K562 (cell line): Measurements from ENCODE around the gene SOCS4. TPM values are rescaled to one million over a fixed set of nuclear protein-coding genes. Genes with fewer than 3 reads are reported as not detected.
A peak's percentile ranks its signal among the peaks of the same experiment; 100 is the strongest.

Source experiments
- DMBX1 ChIP-seq: fragments of 250-450 bp; sonication (Bioruptor Pico); IDR thresholded peaks from 2 replicates; pipeline ENCODE4 v1.8.0; 2022; ENCODE audit warnings: inconsistent platforms, mild to moderate bottlenecking, moderate library complexity, borderline replicate concordance
- EGR1 ChIP-seq: fragments of 450-650 bp; conservative IDR thresholded peaks from 2 replicates; pipeline ENCODE4 v1.6.1; 2017; ENCODE audit warnings: mild to moderate bottlenecking
- ESRRB ChIP-seq: fragments of 250-450 bp; sonication (Bioruptor Pico); IDR thresholded peaks from 2 replicates; pipeline ENCODE4 v1.5.0; 2020; ENCODE audit warnings: mild to moderate bottlenecking, moderate library complexity, borderline replicate concordance
- JUN ChIP-seq, 2 experiments: sonication (generic) in 1 of 2; formaldehyde crosslinking in 1 of 2; IDR thresholded peaks; 2 replicates each; pipeline versions ENCODE4 v1.6.1 to v1.8.0; 2012 to 2022; ENCODE audit warnings: borderline replicate concordance in 2 of 2, mild to moderate bottlenecking in 2 of 2, improper control_type of control experiment in 1 of 2, low read depth in 1 of 2, low read length in 1 of 2, missing genetic modification reagents in 1 of 2
- MEF2D ChIP-seq: conservative IDR thresholded peaks from 2 replicates; pipeline ENCODE4 v1.6.1; 2016; ENCODE audit warnings: low read depth, missing genetic modification characterization, missing compliant biosample characterization
- MYC ChIP-seq, 2 experiments: fragments of 250-450 bp in 1 of 2; sonication (Bioruptor Pico) in 1 of 2; IDR thresholded peaks; 2 replicates each; pipeline versions ENCODE4 v1.5.1 to v1.6.1; 2012 to 2021; ENCODE audit warnings: low read depth in 2 of 2, borderline replicate concordance in 1 of 2, improper control_type of control experiment in 1 of 2, low read length in 1 of 2, mild to moderate bottlenecking in 1 of 2, moderate library complexity in 1 of 2
- POLR2H ChIP-seq: IDR thresholded peaks from 2 replicates; pipeline ENCODE4 v1.6.1; 2016; ENCODE audit warnings: missing genetic modification characterization, low read depth, mild to moderate bottlenecking, control low read depth, missing compliant biosample characterization, moderate library complexity
- TBL1XR1 ChIP-seq, 2 experiments: IDR thresholded peaks; 2 replicates each; pipeline ENCODE4 v1.6.1; 2012; ENCODE audit warnings: improper control_type of control experiment in 2 of 2, low read length in 2 of 2, mild to moderate bottlenecking in 1 of 2
- YY1 ChIP-seq, 3 experiments: IDR thresholded peaks; 2 replicates each; pipeline ENCODE4 v1.6.1; 2011; ENCODE audit warnings: low read length in 2 of 3, mild to moderate bottlenecking in 2 of 3, moderate library complexity in 2 of 3, borderline replicate concordance in 1 of 3, control low read depth in 1 of 3, low read depth in 1 of 3; ENCODE audit not compliant: insufficient read depth in 3 of 3, insufficient replicate concordance in 2 of 3, control insufficient read depth in 1 of 3, insufficient read length in 1 of 3; ENCODE audit errors: extremely low read depth in 1 of 3
- ZBED1 ChIP-seq: IDR thresholded peaks from 2 replicates; pipeline ENCODE4 v1.6.1; 2014
- ZFX ChIP-seq: sonication (generic); formaldehyde crosslinking; IDR thresholded peaks from 2 replicates; pipeline ENCODE4 v1.8.0; 2022; ENCODE audit warnings: mild to moderate bottlenecking, missing genetic modification reagents, moderate library complexity
- polyA plus RNA-seq, 8 experiments: library from polyadenylated mRNA; depleted of rRNA in 4 of 8; stranded (reverse) in 5 of 8; unstranded in 3 of 8; fragments of >200 nt; fragmentation: Nextera tagmentation in 2 of 8; fragmentation: Illumina TruSeq in 1 of 8; extraction: Ambion mirVana in 2 of 8; extraction: Trizol in 1 of 8; gene quantifications; 2 replicates each; pipeline versions ENCODE4 v1.2.1 to v1.2.3, GENCODE V29; 2011 to 2014; ENCODE audit warnings: inconsistent platforms in 1 of 8, missing spikeins in 1 of 8
- total RNA-seq, 7 experiments: library from RNA; depleted of rRNA in 6 of 7; stranded (reverse); fragments of >200 nt in 6 of 7; fragmentation: Illumina TruSeq in 2 of 7; extraction: Trizol in 2 of 7; gene quantifications; 2 replicates each; pipeline versions ENCODE4 v1.2.1 to v1.2.3, GENCODE V29; 2011 to 2021; ENCODE audit warnings: low replicate concordance in 1 of 7
- TF ChIP-seq, protein P1 (sequence below): fragments of 450-650 bp; IDR thresholded peaks from 2 replicates; pipeline ENCODE4 v1.6.1; 2016
- TF ChIP-seq, protein P2 (sequence below): fragments of 250-450 bp; sonication (Bioruptor Pico); IDR thresholded peaks from 2 replicates; pipeline ENCODE4 v1.8.0; 2021; ENCODE audit warnings: mild to moderate bottlenecking, moderate library complexity
- TF ChIP-seq, protein P3 (sequence below), 2 experiments: fragments of 150-350 bp in 1 of 2; IDR thresholded peaks; 2 replicates each; pipeline ENCODE4 v1.6.1; 2012 to 2016; ENCODE audit warnings: low read depth in 2 of 2, low read length in 2 of 2, mild to moderate bottlenecking in 1 of 2, moderate library complexity in 1 of 2
- TF ChIP-seq, protein P4 (sequence below): sonication (generic); IDR thresholded peaks from 2 replicates; pipeline ENCODE4 v1.6.1; 2016
- TF ChIP-seq, protein P5 (sequence below): fragments of 450-650 bp; formaldehyde crosslinking; IDR thresholded peaks from 2 replicates; pipeline ENCODE4 v1.4.0; 2020; ENCODE audit warnings: mild to moderate bottlenecking, mixed read lengths

Gene SOCS4
- total and polyA plus RNA-seq, 9 of the 15 experiments (the other 6 are each of a cell fraction or from before 2014, with no cell fraction given): 2.6 to 12.7 (median 9.7) TPM

DNA sequence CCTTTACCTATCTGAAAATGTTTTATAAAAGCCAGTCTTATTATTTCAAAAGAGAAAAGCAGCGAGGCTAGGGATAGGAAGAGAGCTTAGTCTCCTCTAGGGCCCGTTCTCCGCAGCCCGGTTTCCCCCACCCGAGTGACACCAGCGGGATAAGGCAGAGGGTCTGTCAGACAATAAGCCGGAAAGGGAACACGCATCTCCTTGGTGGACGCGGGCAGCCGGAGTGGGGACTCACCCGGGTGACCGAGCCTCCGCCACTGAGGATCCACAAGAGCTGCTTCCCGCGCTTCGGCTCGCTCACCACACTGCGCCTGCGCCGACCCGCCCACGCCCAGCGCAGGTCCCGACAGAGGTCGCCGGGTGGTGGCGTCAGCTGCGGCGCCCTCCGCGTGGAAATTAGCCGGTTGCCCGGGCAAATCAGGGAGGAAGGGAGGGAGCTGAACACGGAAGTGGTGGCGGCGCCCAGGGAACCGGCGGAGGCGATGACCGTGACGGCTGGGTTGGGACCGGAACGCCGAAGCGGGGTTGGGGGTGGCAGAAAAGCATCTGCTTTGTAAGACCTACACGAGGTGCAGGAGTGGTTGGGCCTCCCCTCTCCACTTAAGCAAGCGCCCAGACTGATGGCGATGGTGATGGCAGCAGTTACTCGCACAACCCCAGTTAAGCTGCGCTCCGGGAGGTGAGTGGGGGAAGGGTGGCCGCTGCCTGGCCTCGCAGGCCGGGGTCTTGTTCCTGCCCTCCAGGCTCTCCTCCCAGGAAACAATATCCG is at the start of gene SOCS4, which contains the start of gene WDHD1 (continued):
- TF ChIP-seq JUN (IDR thresholded peaks at IDR 0.05; ENCODE audit: borderline replicate concordance, low read depth, low read length) (0 out of 2 replicates have a peak, but pooled peaks have one; percentile 19), JUN (CRISPR knock-in tag; IDR thresholded peaks at IDR 0.05; ENCODE audit: borderline replicate concordance) (no peak), ESRRB (CRISPR knock-in tag) (no peak), YY1 (IDR thresholded peaks at IDR 0.05; ENCODE audit: borderline replicate concordance in 1 of 3, control insufficient read depth in 1 of 3, extremely low read depth in 1 of 3, insufficient read depth in 3 of 3, insufficient read length in 1 of 3, insufficient replicate concordance in 2 of 3, low read depth in 1 of 3, low read length in 2 of 3) (peak; percentile 13 to 81 (median 69)), TBL1XR1 (IDR thresholded peaks at IDR 0.05; ENCODE audit: low read length in 2 of 2) (peak in 1 of 2 experiments; percentile 43; a peak in 1 of 4 replicates), EGR1 (peak; percentile 99), MYC (IDR thresholded peaks at IDR 0.05; ENCODE audit: low read depth, low read length) (peak; percentile 93), MYC (CRISPR knock-in tag; IDR thresholded peaks at IDR 0.05; ENCODE audit: borderline replicate concordance, low read depth) (no peak), ZFX (CRISPR knock-in tag) (peak; percentile 60), ZBED1 (no peak), DMBX1 (CRISPR knock-in tag) (no peak), MEF2D (no peak), POLR2H (tag) (peak; percentile 79)
- TF ChIP-seq, protein P1, sequence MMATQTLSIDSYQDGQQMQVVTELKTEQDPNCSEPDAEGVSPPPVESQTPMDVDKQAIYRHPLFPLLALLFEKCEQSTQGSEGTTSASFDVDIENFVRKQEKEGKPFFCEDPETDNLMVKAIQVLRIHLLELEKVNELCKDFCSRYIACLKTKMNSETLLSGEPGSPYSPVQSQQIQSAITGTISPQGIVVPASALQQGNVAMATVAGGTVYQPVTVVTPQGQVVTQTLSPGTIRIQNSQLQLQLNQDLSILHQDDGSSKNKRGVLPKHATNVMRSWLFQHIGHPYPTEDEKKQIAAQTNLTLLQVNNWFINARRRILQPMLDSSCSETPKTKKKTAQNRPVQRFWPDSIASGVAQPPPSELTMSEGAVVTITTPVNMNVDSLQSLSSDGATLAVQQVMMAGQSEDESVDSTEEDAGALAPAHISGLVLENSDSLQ: no peak
- TF ChIP-seq, protein P2, sequence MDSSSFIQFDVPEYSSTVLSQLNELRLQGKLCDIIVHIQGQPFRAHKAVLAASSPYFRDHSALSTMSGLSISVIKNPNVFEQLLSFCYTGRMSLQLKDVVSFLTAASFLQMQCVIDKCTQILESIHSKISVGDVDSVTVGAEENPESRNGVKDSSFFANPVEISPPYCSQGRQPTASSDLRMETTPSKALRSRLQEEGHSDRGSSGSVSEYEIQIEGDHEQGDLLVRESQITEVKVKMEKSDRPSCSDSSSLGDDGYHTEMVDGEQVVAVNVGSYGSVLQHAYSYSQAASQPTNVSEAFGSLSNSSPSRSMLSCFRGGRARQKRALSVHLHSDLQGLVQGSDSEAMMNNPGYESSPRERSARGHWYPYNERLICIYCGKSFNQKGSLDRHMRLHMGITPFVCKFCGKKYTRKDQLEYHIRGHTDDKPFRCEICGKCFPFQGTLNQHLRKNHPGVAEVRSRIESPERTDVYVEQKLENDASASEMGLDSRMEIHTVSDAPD (CRISPR knock-in tag): no peak
- TF ChIP-seq, protein P3, sequence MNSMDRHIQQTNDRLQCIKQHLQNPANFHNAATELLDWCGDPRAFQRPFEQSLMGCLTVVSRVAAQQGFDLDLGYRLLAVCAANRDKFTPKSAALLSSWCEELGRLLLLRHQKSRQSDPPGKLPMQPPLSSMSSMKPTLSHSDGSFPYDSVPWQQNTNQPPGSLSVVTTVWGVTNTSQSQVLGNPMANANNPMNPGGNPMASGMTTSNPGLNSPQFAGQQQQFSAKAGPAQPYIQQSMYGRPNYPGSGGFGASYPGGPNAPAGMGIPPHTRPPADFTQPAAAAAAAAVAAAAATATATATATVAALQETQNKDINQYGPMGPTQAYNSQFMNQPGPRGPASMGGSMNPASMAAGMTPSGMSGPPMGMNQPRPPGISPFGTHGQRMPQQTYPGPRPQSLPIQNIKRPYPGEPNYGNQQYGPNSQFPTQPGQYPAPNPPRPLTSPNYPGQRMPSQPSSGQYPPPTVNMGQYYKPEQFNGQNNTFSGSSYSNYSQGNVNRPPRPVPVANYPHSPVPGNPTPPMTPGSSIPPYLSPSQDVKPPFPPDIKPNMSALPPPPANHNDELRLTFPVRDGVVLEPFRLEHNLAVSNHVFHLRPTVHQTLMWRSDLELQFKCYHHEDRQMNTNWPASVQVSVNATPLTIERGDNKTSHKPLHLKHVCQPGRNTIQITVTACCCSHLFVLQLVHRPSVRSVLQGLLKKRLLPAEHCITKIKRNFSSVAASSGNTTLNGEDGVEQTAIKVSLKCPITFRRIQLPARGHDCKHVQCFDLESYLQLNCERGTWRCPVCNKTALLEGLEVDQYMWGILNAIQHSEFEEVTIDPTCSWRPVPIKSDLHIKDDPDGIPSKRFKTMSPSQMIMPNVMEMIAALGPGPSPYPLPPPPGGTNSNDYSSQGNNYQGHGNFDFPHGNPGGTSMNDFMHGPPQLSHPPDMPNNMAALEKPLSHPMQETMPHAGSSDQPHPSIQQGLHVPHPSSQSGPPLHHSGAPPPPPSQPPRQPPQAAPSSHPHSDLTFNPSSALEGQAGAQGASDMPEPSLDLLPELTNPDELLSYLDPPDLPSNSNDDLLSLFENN (IDR thresholded peaks at IDR 0.05; ENCODE audit: low read depth in 2 of 2, low read length in 2 of 2): no peak
- TF ChIP-seq, protein P4, sequence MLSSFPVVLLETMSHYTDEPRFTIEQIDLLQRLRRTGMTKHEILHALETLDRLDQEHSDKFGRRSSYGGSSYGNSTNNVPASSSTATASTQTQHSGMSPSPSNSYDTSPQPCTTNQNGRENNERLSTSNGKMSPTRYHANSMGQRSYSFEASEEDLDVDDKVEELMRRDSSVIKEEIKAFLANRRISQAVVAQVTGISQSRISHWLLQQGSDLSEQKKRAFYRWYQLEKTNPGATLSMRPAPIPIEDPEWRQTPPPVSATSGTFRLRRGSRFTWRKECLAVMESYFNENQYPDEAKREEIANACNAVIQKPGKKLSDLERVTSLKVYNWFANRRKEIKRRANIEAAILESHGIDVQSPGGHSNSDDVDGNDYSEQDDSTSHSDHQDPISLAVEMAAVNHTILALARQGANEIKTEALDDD: no peak
- TF ChIP-seq, protein P5, sequence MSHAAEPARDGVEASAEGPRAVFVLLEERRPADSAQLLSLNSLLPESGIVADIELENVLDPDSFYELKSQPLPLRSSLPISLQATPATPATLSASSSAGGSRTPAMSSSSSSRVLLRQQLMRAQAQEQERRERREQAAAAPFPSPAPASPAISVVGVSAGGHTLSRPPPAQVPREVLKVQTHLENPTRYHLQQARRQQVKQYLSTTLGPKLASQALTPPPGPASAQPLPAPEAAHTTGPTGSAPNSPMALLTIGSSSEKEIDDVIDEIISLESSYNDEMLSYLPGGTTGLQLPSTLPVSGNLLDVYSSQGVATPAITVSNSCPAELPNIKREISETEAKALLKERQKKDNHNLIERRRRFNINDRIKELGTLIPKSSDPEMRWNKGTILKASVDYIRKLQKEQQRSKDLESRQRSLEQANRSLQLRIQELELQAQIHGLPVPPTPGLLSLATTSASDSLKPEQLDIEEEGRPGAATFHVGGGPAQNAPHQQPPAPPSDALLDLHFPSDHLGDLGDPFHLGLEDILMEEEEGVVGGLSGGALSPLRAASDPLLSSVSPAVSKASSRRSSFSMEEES (CRISPR knock-in tag): no peak
